LNCaP clone FGC (cell line): ENCODE data around the gene GSTT4.

Experiments used
- DNase-seq: peaks from one replicate; pipeline ENCODE4 v3.0.0-alpha.2; 2011; ENCODE audit warnings: low read depth
- H3K4me3 ChIP-seq: 2 replicates; pipeline ENCODE4 v1.5.1; 2011; ENCODE audit warnings: mild to moderate bottlenecking, low read depth, low read length, control low read depth
- CTCF ChIP-seq: IDR thresholded peaks from 2 replicates; pipeline ENCODE4 v1.5.1; 2012; ENCODE audit warnings: mild to moderate bottlenecking; ENCODE audit not compliant: control insufficient read depth, insufficient read depth; ENCODE audit errors: extremely low read depth

The GSTT4 gene

GRCh38 chr22:24033731-24034130 lies 28.5 kb upstream of the GSTT4 start:
- H3K4me3 ChIP-seq = no peak overlapping the region
- no peak for DNase-seq
- no peak for TF ChIP-seq CTCF

- DNase-seq = no peak
- H3K4me3 ChIP-seq = no peak overlapping the region
- TF ChIP-seq CTCF = no peak
Observed at GRCh38 chr22:24030186-24030702, 25.0 kb upstream of the GSTT4 start.

- DNase-seq = no peak
- no peak for TF ChIP-seq CTCF
Observed at GRCh38 chr22:24029304-24029703, 24.1 kb upstream of the GSTT4 start.

GRCh38 chr22:24028533-24028932 lies 23.3 kb upstream of the GSTT4 start:
- H3K4me3 ChIP-seq = no peak overlapping the region
- no peak for DNase-seq
- TF ChIP-seq CTCF = no peak

More at GRCh38 chr22:24029304-24029703, 24.1 kb upstream of the GSTT4 start:
- H3K4me3 ChIP-seq = no peak overlapping the region

GRCh38 chr22:24027991-24028390 lies 22.7 kb upstream of the GSTT4 start:
- TF ChIP-seq CTCF = no peak
- no peak for DNase-seq
- H3K4me3 ChIP-seq = no peak overlapping the region

GRCh38 chr22:24027389-24027975 lies 22.2 kb upstream of the GSTT4 start:
- no peak overlapping the region for H3K4me3 ChIP-seq
- TF ChIP-seq CTCF = no peak
- no peak for DNase-seq

GRCh38 chr22:24026733-24027132 lies 21.5 kb upstream of the GSTT4 start:
- TF ChIP-seq CTCF = no peak
- no peak for DNase-seq
- H3K4me3 ChIP-seq = no peak overlapping the region
